LNCaP clone FGC (cell line): ENCODE measurements around the gene CSNK1D.

Experiments
- DNase-seq: peaks from one replicate; pipeline ENCODE4 v3.0.0-alpha.2; 2011; ENCODE audit warnings: low read depth
- H3K4me3 ChIP-seq: 2 replicates; pipeline ENCODE4 v1.5.1; 2011; ENCODE audit warnings: mild to moderate bottlenecking, low read depth, low read length, control low read depth
- CTCF ChIP-seq: IDR thresholded peaks from 2 replicates; pipeline ENCODE4 v1.5.1; 2012; ENCODE audit warnings: mild to moderate bottlenecking; ENCODE audit not compliant: control insufficient read depth, insufficient read depth; ENCODE audit errors: extremely low read depth

The CSNK1D gene

GRCh38 chr17:82273327-82274133 is at the start of gene CSNK1D:
CSNK1D (minus strand) TSS chr17:82273700; CDS start chr17:82273381, 319 bp downstream.
- no peak for DNase-seq

DNA sequence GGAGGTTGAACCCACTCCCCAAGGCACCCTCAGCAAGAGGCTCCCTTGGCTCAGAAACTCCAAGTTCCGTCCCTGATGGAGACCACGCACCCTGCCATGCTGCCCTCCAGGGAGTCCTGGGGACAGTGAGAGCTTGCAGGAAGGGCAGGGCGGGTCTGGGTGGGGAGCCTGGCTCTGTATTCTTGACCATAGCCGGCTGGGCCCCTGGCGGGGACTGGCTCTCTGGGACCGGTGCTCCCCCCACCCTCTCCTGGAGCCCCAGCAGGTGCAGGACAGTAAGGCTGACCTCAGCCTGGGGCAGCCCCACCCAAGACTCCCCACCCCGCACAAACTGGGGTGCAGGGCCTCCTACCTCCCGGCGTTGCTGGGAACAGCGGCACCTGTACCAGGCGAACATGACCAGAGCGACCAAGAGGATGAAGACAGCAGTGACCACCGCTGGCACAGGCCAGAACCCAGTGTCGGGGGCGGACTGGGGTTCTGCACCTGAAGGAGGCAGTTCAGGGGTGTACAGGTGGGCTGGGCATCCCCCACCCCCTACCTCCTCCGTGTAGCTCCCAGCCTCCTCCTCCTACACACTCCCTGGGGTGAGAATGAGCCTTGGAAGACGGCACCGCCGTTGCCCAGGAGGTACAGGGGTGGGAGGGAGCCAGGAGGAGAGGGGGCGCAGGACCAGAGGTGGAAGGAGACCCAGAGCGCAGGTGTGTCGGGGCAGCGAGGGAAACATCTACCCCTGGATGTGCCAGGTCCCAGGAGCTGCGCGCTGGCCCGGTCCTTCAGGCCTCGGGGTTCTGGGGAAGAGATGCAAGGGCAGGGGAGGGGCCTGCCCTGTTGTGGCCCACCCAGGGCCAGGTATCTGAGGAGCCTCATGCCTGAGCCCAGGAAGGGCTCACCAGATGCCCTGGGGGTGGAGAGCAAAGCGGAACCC is 49.3 kb upstream of the CSNK1D start:
- no peak for TF ChIP-seq CTCF
- H3K4me3 ChIP-seq: no peak overlapping the region
- no peak for DNase-seq

More at GRCh38 chr17:82273327-82274133, at the start of gene CSNK1D:
- no peak for TF ChIP-seq CTCF
- H3K4me3 ChIP-seq: peak within 1 kb of the TSS; percentile 64

GRCh38 chr17:82321947-82322466 is 48.5 kb upstream of the CSNK1D start:
- no peak overlapping the region for H3K4me3 ChIP-seq
- no peak for TF ChIP-seq CTCF
- no peak for DNase-seq

GRCh38 chr17:82320956-82321927 is 47.7 kb upstream of the CSNK1D start:
- H3K4me3 ChIP-seq: no peak overlapping the region
- DNase-seq: no peak
- peak; percentile 85 for TF ChIP-seq CTCF

GRCh38 chr17:82320140-82320840 is 46.8 kb upstream of the CSNK1D start:
- no peak overlapping the region for H3K4me3 ChIP-seq
- no peak for DNase-seq
- TF ChIP-seq CTCF: no peak
